Liver (tissue), 9 donors: ENCODE results near the gene CLEC16A. TPM values are rescaled to one million over a fixed set of nuclear protein-coding genes. Genes with fewer than 3 reads are reported as not detected.

Experiments used
- DNase-seq: peaks from one replicate; pipeline ENCODE4 v3.0.0-alpha.2; 2017; ENCODE audit warnings: low spot score
- H3K27ac ChIP-seq, 2 donors: one replicate each; pipeline ENCODE4 v1.7.0; 2013; ENCODE audit warnings: inconsistent platforms in 2 of 2, low read length in 2 of 2, control low read depth in 1 of 2, low read depth in 1 of 2, mild to moderate bottlenecking in 1 of 2
- H3K27me3 ChIP-seq, 4 donors: one replicate each; pipeline versions ENCODE4 v1.6.1 to v1.7.0; 2013; ENCODE audit warnings: low read length in 3 of 4, inconsistent platforms in 1 of 4, mild to moderate bottlenecking in 1 of 4, moderate library complexity in 1 of 4; ENCODE audit not compliant: control insufficient read depth in 4 of 4, insufficient read depth in 4 of 4
- H3K36me3 ChIP-seq, 4 donors: one replicate each; pipeline versions ENCODE4 v1.6.1 to v1.7.0; 2013; ENCODE audit warnings: low read length in 3 of 4, mild to moderate bottlenecking in 3 of 4, low read depth in 1 of 4, moderate library complexity in 1 of 4; ENCODE audit not compliant: control insufficient read depth in 4 of 4, insufficient read depth in 3 of 4
- H3K4me1 ChIP-seq, 4 donors: one replicate each; pipeline versions ENCODE4 v1.6.1 to v1.7.0; 2013; ENCODE audit warnings: low read length in 3 of 4, mild to moderate bottlenecking in 3 of 4, moderate library complexity in 1 of 4; ENCODE audit not compliant: control insufficient read depth in 4 of 4, insufficient read depth in 4 of 4
- H3K4me3 ChIP-seq, 3 donors: one replicate each; pipeline versions ENCODE4 v1.6.1 to v1.7.0; 2013; ENCODE audit warnings: low read length in 3 of 3, control low read depth in 1 of 3, low read depth in 1 of 3, mild to moderate bottlenecking in 1 of 3
- H3K9ac ChIP-seq, 2 donors: one replicate each; pipeline ENCODE4 v1.7.0; 2013; ENCODE audit warnings: low read length in 2 of 2, mild to moderate bottlenecking in 2 of 2, moderate library complexity in 2 of 2, control low read depth in 1 of 2, low read depth in 1 of 2
- H3K9me3 ChIP-seq, 4 donors: one replicate each; pipeline versions ENCODE4 v1.6.1 to v1.7.0; 2013; ENCODE audit warnings: low read length in 3 of 4; ENCODE audit not compliant: control insufficient read depth in 4 of 4
- ATF3 ChIP-seq: IDR thresholded peaks from 2 replicates; pipeline ENCODE4 v1.6.1; 2016; ENCODE audit warnings: antibody characterized with exemption
- FOXA1 ChIP-seq: IDR thresholded peaks from 2 replicates; pipeline ENCODE4 v1.6.1; 2016; ENCODE audit warnings: antibody characterized with exemption
- FOXA2 ChIP-seq: IDR thresholded peaks from 2 replicates; pipeline ENCODE4 v1.6.1; 2016; ENCODE audit warnings: antibody characterized with exemption
- GABPA ChIP-seq, 2 donors: IDR thresholded peaks in 1 of 2; conservative IDR thresholded peaks in 1 of 2; 2 replicates each; pipeline ENCODE4 v1.6.1; 2016; ENCODE audit warnings: antibody characterized with exemption in 2 of 2, mild to moderate bottlenecking in 1 of 2, moderate library complexity in 1 of 2
- HNF4A ChIP-seq, 2 donors: conservative IDR thresholded peaks; 2 replicates each; pipeline ENCODE4 v1.6.1; 2016; ENCODE audit warnings: antibody characterized with exemption in 2 of 2, mild to moderate bottlenecking in 2 of 2
- HNF4G ChIP-seq: IDR thresholded peaks from 2 replicates; pipeline ENCODE4 v1.6.1; 2016; ENCODE audit warnings: antibody characterized with exemption
- MAX ChIP-seq: IDR thresholded peaks from 2 replicates; pipeline ENCODE4 v1.6.1; 2016; ENCODE audit warnings: antibody characterized with exemption
- NR2F2 ChIP-seq: IDR thresholded peaks from 2 replicates; pipeline ENCODE4 v1.6.1; 2016; ENCODE audit warnings: antibody characterized with exemption
- RXRA ChIP-seq, 2 donors: IDR thresholded peaks; 2 replicates each; pipeline ENCODE4 v1.6.1; 2017 to 2018; ENCODE audit warnings: antibody characterized with exemption in 2 of 2, mild to moderate bottlenecking in 1 of 2
- TAF1 ChIP-seq: conservative IDR thresholded peaks from 2 replicates; pipeline ENCODE4 v1.6.1; 2016; ENCODE audit warnings: antibody characterized with exemption, mild to moderate bottlenecking
- YY1 ChIP-seq: IDR thresholded peaks from 2 replicates; pipeline ENCODE4 v1.6.1; 2016; ENCODE audit warnings: antibody characterized with exemption, mild to moderate bottlenecking
- ZBTB33 ChIP-seq: IDR thresholded peaks from 2 replicates; pipeline ENCODE4 v1.6.1; 2016; ENCODE audit warnings: antibody characterized with exemption
- WGBS: extraction: QIAGEN DNeasy Blood & Tissue Kit; methylation state at CpG from one replicate; pipeline ENCODE4 v1.1.7; 2013; 5-methylcytosine and 5-hydroxymethylcytosine counted together
- polyA plus RNA-seq, 2 donors: library from polyadenylated mRNA; stranded (reverse) in 1 of 2; unstranded in 1 of 2; fragments of 200-250 nt in 1 of 2; fragments of >200 nt in 1 of 2; fragmentation: Nextera tagmentation in 1 of 2; extraction: Ambion mirVana in 1 of 2; gene quantifications; one replicate each; pipeline versions ENCODE4 v1.2.1 to v1.2.3, GENCODE V29; 2013 to 2015
- total RNA-seq, 2 donors: library from RNA; depleted of rRNA; stranded (reverse); fragments of >200 nt; gene quantifications; one replicate each; pipeline ENCODE4 v1.2.3, GENCODE V29; 2014
- donor health status: healthy.
- donor health status: healthy.
- donor health status: healthy.
- donor health status: healthy.
- donor health status: healthy.

Gene CLEC16A
- total and polyA plus RNA-seq, 4 donors: 9.7 to 23.0 (median 17.4) TPM

GRCh38 chr16:11082108-11082859, 137.9 kb downstream of the CLEC16A start:
- WGBS: 97% methylated on average over 16 of the region's 16 CpGs
- no peak overlapping the region for H3K27ac ChIP-seq
- peaks cover 0 to 8% (median 6%) of the 10 kb centered on the region in 4 donors for H3K36me3 ChIP-seq

GRCh38 chr16:11082860-11083388, 138.6 kb downstream of the CLEC16A start:
- Histone ChIP-seq H3K4me1 (peaks cover 0 to 2% (median 0%) of the 10 kb centered on the region in 4 donors), H3K27ac (no peak overlapping the region)
- DNase-seq: no peak

More at GRCh38 chr16:11082108-11082859, 137.9 kb downstream of the CLEC16A start:
- no peak for DNase-seq
- no peak overlapping the region for H3K4me3 ChIP-seq
- no peaks in the 10 kb centered on the region for H3K9me3 ChIP-seq
- TF ChIP-seq YY1 (no peak), MAX (no peak), HNF4G (no peak), RXRA (IDR thresholded peaks at IDR 0.05) (no peak), GABPA (IDR thresholded peaks at IDR 0.05 in 1 of 2, conservative IDR thresholded peaks at IDR 0.05 in 1 of 2) (no peak)
- peaks cover 0 to 2% (median 0%) of the 10 kb centered on the region in 4 donors for H3K4me1 ChIP-seq
- no peak overlapping the region for H3K9ac ChIP-seq
- H3K27me3 ChIP-seq: no peaks in the 10 kb centered on the region

GRCh38 chr16:11084484-11084875, 140.1 kb downstream of the CLEC16A start:
- Histone ChIP-seq H3K4me3 (no peak overlapping the region), H3K27ac (no peak overlapping the region), H3K4me1 (no peaks in the 10 kb centered on the region), H3K27me3 (no peaks in the 10 kb centered on the region), H3K9me3 (no peaks in the 10 kb centered on the region), H3K9ac (no peak overlapping the region), H3K36me3 (peaks cover 5 to 11% (median 9%) of the 10 kb centered on the region in 4 donors)
- WGBS: 85% methylated on average over 11 of the region's 11 CpGs
- no peak for TF ChIP-seq ZBTB33
- TF ChIP-seq MAX: no peak
- no peak for TF ChIP-seq YY1
- DNase-seq: no peak

More at GRCh38 chr16:11082860-11083388, 138.6 kb downstream of the CLEC16A start:
- TF ChIP-seq ZBTB33 (no peak), ATF3 (no peak), TAF1 (no peak), NR2F2 (no peak), FOXA1 (no peak), HNF4A (conservative IDR thresholded peaks at IDR 0.05) (no peak), FOXA2 (no peak), HNF4G (no peak), RXRA (IDR thresholded peaks at IDR 0.05) (no peak), GABPA (IDR thresholded peaks at IDR 0.05 in 1 of 2, conservative IDR thresholded peaks at IDR 0.05 in 1 of 2) (no peak)
- Histone ChIP-seq H3K9ac (no peak overlapping the region), H3K36me3 (peaks cover 4 to 10% (median 6%) of the 10 kb centered on the region in 4 donors), H3K9me3 (no peaks in the 10 kb centered on the region), H3K4me3 (no peak overlapping the region), H3K27me3 (no peaks in the 10 kb centered on the region)
- 96% methylated on average over 2 of the region's 2 CpGs for WGBS
